HCT116 (cell line): Measurements from ENCODE around the gene GLI3. TPM values are rescaled to one million over a fixed set of nuclear protein-coding genes. Genes with fewer than 3 reads are reported as not detected.

Experiments
- ATAC-seq: fragments of 200-7000 bp; cut with Tn5 transposase; 2 replicates; pipeline ENCODE4 v1.9.1; 2020; ENCODE audit warnings: mild to moderate bottlenecking, moderate library complexity
- BruUV-seq: library from RNA; stranded (reverse); fragments of 400-500 nt; replicated peaks from 2 replicates; lab custom pipeline; 2021; lab: Mats Ljungman, UMichigan
- CTCF ChIA-PET: fragments of 300-600 bp; sonication (Branson Sonifier 250); formaldehyde crosslinking; loops from one replicate; lab custom pipeline; 2021; ENCODE audit warnings: antibody characterized with exemption; lab: Charles Lee
- POLR2A ChIA-PET: fragments of 300-600, 350-600 bp; sonication (Branson Sonifier 250); formaldehyde crosslinking; loops from one replicate; lab custom pipeline; 2021; ENCODE audit warnings: antibody characterized with exemption; lab: Charles Lee
- RAD21 ChIA-PET, 2 experiments: fragments of 300-600 bp; sonication (Branson Sonifier 250); formaldehyde crosslinking; loops; one replicate each; lab custom pipeline; 2023; ENCODE audit warnings: low total read pairs in 2 of 2; ENCODE audit not compliant: uncharacterized antibody in 2 of 2, unreplicated experiment in 2 of 2, low non-redundant PET in 1 of 2; lab: Charles Lee
- DNase-seq: peaks from one replicate; pipeline ENCODE4 v3.0.0-alpha.2; 2010; ENCODE audit warnings: low read depth, low spot score
- H2AFZ ChIP-seq: fragments of 200-600 bp; shearing (Covaris generic), sonication (generic); 2 replicates; pipeline ENCODE4 v1.6.1; 2017; ENCODE audit warnings: low read depth, mixed run types, mixed read lengths, antibody characterized with exemption, low read length; ENCODE audit not compliant: poor library complexity, severe bottlenecking
- H3K27ac ChIP-seq: 2 replicates; pipeline ENCODE4 v1.5.1; 2012; ENCODE audit warnings: low read depth, low read length
- H3K27me3 ChIP-seq: fragments of 200-600 bp; sonication (generic); 2 replicates; pipeline ENCODE4 v1.6.1; 2016; ENCODE audit warnings: mixed run types, low read length, mixed read lengths; ENCODE audit not compliant: insufficient read depth
- H3K36me3 ChIP-seq, 2 experiments: fragments of 200-500 bp in 1 of 2; fragments of 200-600 bp in 1 of 2; sonication (Bioruptor generic) in 1 of 2; sonication (generic) in 1 of 2; 2 replicates each; pipeline versions ENCODE4 v1.5.1 to v1.6.1; 2014 to 2016; ENCODE audit warnings: low read length in 2 of 2, inconsistent platforms in 1 of 2, mixed read lengths in 1 of 2, mixed run types in 1 of 2; ENCODE audit not compliant: insufficient read depth in 2 of 2, control insufficient read depth in 1 of 2
- H3K4me1 ChIP-seq, 2 experiments: fragments of 200-600 bp in 1 of 2; sonication (generic) in 1 of 2; 2 replicates each; pipeline versions ENCODE4 v1.5.1 to v1.6.1; 2012 to 2017; ENCODE audit warnings: low read length in 2 of 2, inconsistent platforms in 1 of 2, mild to moderate bottlenecking in 1 of 2, mixed read lengths in 1 of 2, mixed run types in 1 of 2, moderate library complexity in 1 of 2; ENCODE audit not compliant: insufficient read depth in 2 of 2, control insufficient read depth in 1 of 2
- H3K4me2 ChIP-seq: fragments of 200-600 bp; sonication (generic); 2 replicates; pipeline ENCODE4 v1.6.1; 2017; ENCODE audit warnings: mixed run types, low read length, mixed read lengths
- H3K4me3 ChIP-seq, 2 experiments: fragments of 200-600 bp in 1 of 2; sonication (generic) in 1 of 2; replicated peaks in 1 of 2; 2 replicates each; pipeline ENCODE4 v1.5.1; 2011 to 2016; ENCODE audit warnings: low read length in 2 of 2, control low read depth in 1 of 2, low read depth in 1 of 2, mild to moderate bottlenecking in 1 of 2, mixed read lengths in 1 of 2, mixed run types in 1 of 2
- H3K79me2 ChIP-seq: fragments of 200-600 bp; sonication (generic); 2 replicates; pipeline ENCODE4 v1.6.1; 2017; ENCODE audit warnings: mild to moderate bottlenecking, mixed run types, low read length, moderate library complexity, mixed read lengths; ENCODE audit not compliant: insufficient read depth
- H3K9ac ChIP-seq: fragments of 200-600 bp; sonication (generic); 2 replicates; pipeline ENCODE4 v1.6.1; 2016; ENCODE audit warnings: low read length, mixed read lengths
- H3K9me2 ChIP-seq: fragments of 200-600 bp; sonication (generic), shearing (Covaris generic); 2 replicates; pipeline ENCODE4 v1.6.1; 2017; ENCODE audit warnings: mixed run types, mild to moderate bottlenecking, moderate library complexity; ENCODE audit not compliant: insufficient read depth
- H3K9me3 ChIP-seq, 2 experiments: fragments of 200-500 bp in 1 of 2; fragments of 200-600 bp in 1 of 2; sonication (Bioruptor generic) in 1 of 2; sonication (generic) in 1 of 2; 2 replicates each; pipeline ENCODE4 v1.6.1; 2014 to 2017; ENCODE audit warnings: low read length in 2 of 2, mixed read lengths in 2 of 2, inconsistent platforms in 1 of 2, low read depth in 1 of 2, mild to moderate bottlenecking in 1 of 2, mixed run types in 1 of 2, moderate library complexity in 1 of 2; ENCODE audit not compliant: control insufficient read depth in 1 of 2, insufficient read depth in 1 of 2
- H4K20me1 ChIP-seq: fragments of 200-600 bp; sonication (generic), shearing (Covaris generic); 2 replicates; pipeline ENCODE4 v1.6.1; 2017; ENCODE audit warnings: mixed run types, mild to moderate bottlenecking, moderate library complexity; ENCODE audit not compliant: insufficient read depth
- CBX3 ChIP-seq: IDR thresholded peaks from 2 replicates; pipeline ENCODE4 v1.6.1; 2012; ENCODE audit warnings: low read depth
- CEBPB ChIP-seq: IDR thresholded peaks from 2 replicates; pipeline ENCODE4 v1.6.1; 2012; ENCODE audit warnings: low read depth
- ELF1 ChIP-seq: IDR thresholded peaks from 2 replicates; pipeline ENCODE4 v1.6.1; 2012; ENCODE audit warnings: low read depth, borderline replicate concordance
- EZH2 ChIP-seq: fragments of 200-600 bp; sonication (generic); IDR thresholded peaks from 2 replicates; pipeline ENCODE4 v1.6.1; 2017; ENCODE audit warnings: antibody characterized with exemption, mixed run types
- EZH2phosphoT487 ChIP-seq: fragments of 200-600 bp; IDR thresholded peaks from 2 replicates; pipeline ENCODE4 v1.6.1; 2018; ENCODE audit warnings: antibody characterized with exemption, borderline replicate concordance
- FOSL1 ChIP-seq: IDR thresholded peaks from 2 replicates; pipeline ENCODE4 v1.6.1; 2012; ENCODE audit warnings: low read depth
- MAX ChIP-seq: IDR thresholded peaks from 2 replicates; pipeline ENCODE4 v1.6.1; 2012
- POLR2AphosphoS5 ChIP-seq: IDR thresholded peaks from 2 replicates; pipeline ENCODE4 v1.6.1; 2011; ENCODE audit warnings: mild to moderate bottlenecking, low read depth, low read length, moderate library complexity
- RAD21 ChIP-seq: IDR thresholded peaks from 2 replicates; pipeline ENCODE4 v1.6.1; 2012; ENCODE audit warnings: low read depth, mild to moderate bottlenecking
- REST ChIP-seq: IDR thresholded peaks from 2 replicates; pipeline ENCODE4 v1.6.1; 2012; ENCODE audit warnings: low read depth
- SIN3A ChIP-seq: IDR thresholded peaks from 2 replicates; pipeline ENCODE4 v1.6.1; 2012; ENCODE audit warnings: low read depth
- SP1 ChIP-seq: IDR thresholded peaks from 2 replicates; pipeline ENCODE4 v1.6.1; 2012; ENCODE audit warnings: low read depth
- SRF ChIP-seq: IDR thresholded peaks from 2 replicates; pipeline ENCODE4 v1.6.1; 2012; ENCODE audit warnings: low read depth
- TCF7L2 ChIP-seq: IDR thresholded peaks from 2 replicates; pipeline ENCODE4 v1.7.0; 2011; ENCODE audit warnings: borderline replicate concordance, inconsistent platforms; ENCODE audit not compliant: insufficient read depth, insufficient read length; ENCODE audit errors: extremely low read depth
- YY1 ChIP-seq: IDR thresholded peaks from 2 replicates; pipeline ENCODE4 v1.6.1; 2011; ENCODE audit warnings: low read length, low read depth, moderate library complexity, mild to moderate bottlenecking; ENCODE audit not compliant: insufficient replicate concordance; ENCODE audit errors: extremely low read depth
- ZFX ChIP-seq: fragments of 450-650 bp; IDR thresholded peaks from 2 replicates; pipeline ENCODE4 v1.6.1; 2017
- ZNF274 ChIP-seq: fragments of 200-500 bp; sonication (Bioruptor generic); IDR thresholded peaks from 2 replicates; pipeline ENCODE4 v1.6.1; 2014; ENCODE audit warnings: mild to moderate bottlenecking, low read depth, low read length, inconsistent platforms
- intact Hi-C: fragments of 100-400 bp; cut with micrococcal nuclease; formaldehyde crosslinking; loops from 2 replicates; pipeline ENCODE4 v1.10.0; 2022
- total RNA-seq: library from RNA; stranded (reverse); gene quantifications from one replicate; pipeline ENCODE4 v1.2.1, GENCODE V29; 2021; ENCODE audit not compliant: unreplicated experiment
- TF ChIP-seq, protein P1 (sequence below), 3 experiments: fragments of 200-600 bp in 1 of 3; sonication (generic) in 1 of 3; IDR thresholded peaks in 2 of 3; conservative IDR thresholded peaks in 1 of 3; 2 replicates each; pipeline ENCODE4 v1.5.1; 2012 to 2017; ENCODE audit warnings: low read depth in 2 of 3, low read length in 2 of 3, antibody characterized with exemption in 1 of 3, borderline replicate concordance in 1 of 3, control low read depth in 1 of 3, mild to moderate bottlenecking in 1 of 3, mixed read lengths in 1 of 3, mixed run types in 1 of 3, moderate library complexity in 1 of 3; ENCODE audit not compliant: insufficient read depth in 1 of 3
- TF ChIP-seq, protein P2 (sequence below): IDR thresholded peaks from 2 replicates; pipeline ENCODE4 v1.6.1; 2012
- TF ChIP-seq, protein P3 (sequence below): IDR thresholded peaks from 2 replicates; pipeline ENCODE4 v1.6.1; 2011; ENCODE audit warnings: mild to moderate bottlenecking, low read length, moderate library complexity; ENCODE audit not compliant: insufficient replicate concordance; ENCODE audit errors: extremely low read depth

GLI3 gene
- total RNA-seq, 1 experiment from 2014 or later = 0.07 TPM

- Histone ChIP-seq H3K79me2 (no peaks in the 10 kb centered on the region), H3K9me3 (no peaks in the 10 kb centered on the region), H3K9me2 (no peaks in the 10 kb centered on the region), H3K4me3 (no peak overlapping the region), H4K20me1 (no peaks in the 10 kb centered on the region), H2AFZ (no peak overlapping the region), H3K4me1 (no peaks in the 10 kb centered on the region), H3K9ac (no peak overlapping the region), H3K36me3 (no peaks in the 10 kb centered on the region), H3K27me3 (peaks cover 11% of the 10 kb centered on the region), H3K27ac (no peak overlapping the region), H3K4me2 (no peak overlapping the region)
- DNase-seq (no peak), ATAC-seq (no peak)
- BruUV-seq = no TSS peak
- POLR2A ChIA-PET = no interaction called here
- intact Hi-C loops = no loop called here
- CTCF ChIA-PET = no interaction called here
- no peak for TF ChIP-seq SP1
- TF ChIP-seq, protein P1, sequence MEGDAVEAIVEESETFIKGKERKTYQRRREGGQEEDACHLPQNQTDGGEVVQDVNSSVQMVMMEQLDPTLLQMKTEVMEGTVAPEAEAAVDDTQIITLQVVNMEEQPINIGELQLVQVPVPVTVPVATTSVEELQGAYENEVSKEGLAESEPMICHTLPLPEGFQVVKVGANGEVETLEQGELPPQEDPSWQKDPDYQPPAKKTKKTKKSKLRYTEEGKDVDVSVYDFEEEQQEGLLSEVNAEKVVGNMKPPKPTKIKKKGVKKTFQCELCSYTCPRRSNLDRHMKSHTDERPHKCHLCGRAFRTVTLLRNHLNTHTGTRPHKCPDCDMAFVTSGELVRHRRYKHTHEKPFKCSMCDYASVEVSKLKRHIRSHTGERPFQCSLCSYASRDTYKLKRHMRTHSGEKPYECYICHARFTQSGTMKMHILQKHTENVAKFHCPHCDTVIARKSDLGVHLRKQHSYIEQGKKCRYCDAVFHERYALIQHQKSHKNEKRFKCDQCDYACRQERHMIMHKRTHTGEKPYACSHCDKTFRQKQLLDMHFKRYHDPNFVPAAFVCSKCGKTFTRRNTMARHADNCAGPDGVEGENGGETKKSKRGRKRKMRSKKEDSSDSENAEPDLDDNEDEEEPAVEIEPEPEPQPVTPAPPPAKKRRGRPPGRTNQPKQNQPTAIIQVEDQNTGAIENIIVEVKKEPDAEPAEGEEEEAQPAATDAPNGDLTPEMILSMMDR (IDR thresholded peaks at IDR 0.05 in 2 of 3, conservative IDR thresholded peaks at IDR 0.05 in 1 of 3; ENCODE audit: borderline replicate concordance in 1 of 3, insufficient read depth in 1 of 3, low read depth in 2 of 3, low read length in 2 of 3) = no peak
- TF ChIP-seq REST = no peak
- TF ChIP-seq SRF = no peak
- TF ChIP-seq, protein P2, sequence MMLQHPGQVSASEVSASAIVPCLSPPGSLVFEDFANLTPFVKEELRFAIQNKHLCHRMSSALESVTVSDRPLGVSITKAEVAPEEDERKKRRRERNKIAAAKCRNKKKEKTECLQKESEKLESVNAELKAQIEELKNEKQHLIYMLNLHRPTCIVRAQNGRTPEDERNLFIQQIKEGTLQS = no peak
- TF ChIP-seq ZFX = no peak
- no peak for TF ChIP-seq POLR2AphosphoS5
- TF ChIP-seq TCF7L2 = no peak
- no peak for TF ChIP-seq SIN3A
- no peak for TF ChIP-seq ELF1
- no peak for TF ChIP-seq RAD21
- TF ChIP-seq FOSL1 = no peak
- no peak for TF ChIP-seq EZH2
- no peak for TF ChIP-seq MAX
- TF ChIP-seq CEBPB = no peak
- no peak for TF ChIP-seq YY1
- no peak for TF ChIP-seq EZH2phosphoT487
- no peak for TF ChIP-seq CBX3
- no peak for TF ChIP-seq ZNF274
- TF ChIP-seq, protein P3, sequence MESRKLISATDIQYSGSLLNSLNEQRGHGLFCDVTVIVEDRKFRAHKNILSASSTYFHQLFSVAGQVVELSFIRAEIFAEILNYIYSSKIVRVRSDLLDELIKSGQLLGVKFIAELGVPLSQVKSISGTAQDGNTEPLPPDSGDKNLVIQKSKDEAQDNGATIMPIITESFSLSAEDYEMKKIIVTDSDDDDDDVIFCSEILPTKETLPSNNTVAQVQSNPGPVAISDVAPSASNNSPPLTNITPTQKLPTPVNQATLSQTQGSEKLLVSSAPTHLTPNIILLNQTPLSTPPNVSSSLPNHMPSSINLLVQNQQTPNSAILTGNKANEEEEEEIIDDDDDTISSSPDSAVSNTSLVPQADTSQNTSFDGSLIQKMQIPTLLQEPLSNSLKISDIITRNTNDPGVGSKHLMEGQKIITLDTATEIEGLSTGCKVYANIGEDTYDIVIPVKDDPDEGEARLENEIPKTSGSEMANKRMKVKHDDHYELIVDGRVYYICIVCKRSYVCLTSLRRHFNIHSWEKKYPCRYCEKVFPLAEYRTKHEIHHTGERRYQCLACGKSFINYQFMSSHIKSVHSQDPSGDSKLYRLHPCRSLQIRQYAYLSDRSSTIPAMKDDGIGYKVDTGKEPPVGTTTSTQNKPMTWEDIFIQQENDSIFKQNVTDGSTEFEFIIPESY = no peak
- RAD21 ChIA-PET = no interaction called here
These were observed 197.1 kb downstream of the GLI3 start for GRCh38 chr7:42039921-42040320.
